Testis (tissue), 3 donors: ENCODE measurements around the gene RYR1. TPM values are rescaled to one million over a fixed set of nuclear protein-coding genes. Genes with fewer than 3 reads are reported as not detected.

Experiments
- DNase-seq: peaks from one replicate; pipeline ENCODE4 v3.0.0-alpha.2; 2019
- H3K27ac ChIP-seq, 2 donors: fragments of 200-600 bp; sonication (generic); one replicate each; pipeline ENCODE4 v1.5.1; 2019
- H3K27me3 ChIP-seq: fragments of 200-600 bp; sonication (generic); one replicate; pipeline ENCODE4 v1.5.1; 2019
- H3K36me3 ChIP-seq: fragments of 200-600 bp; sonication (generic); one replicate; pipeline ENCODE4 v1.5.1; 2017; ENCODE audit warnings: low read depth; ENCODE audit errors: missing control alignments
- H3K4me1 ChIP-seq: fragments of 200-600 bp; sonication (generic); one replicate; pipeline ENCODE4 v1.5.1; 2019
- H3K4me3 ChIP-seq, 2 donors: fragments of 200-600 bp; sonication (generic); one replicate each; pipeline ENCODE4 v1.5.1; 2017 to 2019
- H3K9me3 ChIP-seq: fragments of 200-600 bp; sonication (generic); one replicate; pipeline ENCODE4 v1.5.1; 2017
- CTCF ChIP-seq, 3 experiments: fragments of 450-650 bp in 2 of 3; fragments of 200-600 bp in 1 of 3; sonication (generic) in 1 of 3; IDR thresholded peaks; one replicate each; pipeline ENCODE4 v1.5.1; 2016 to 2019; ENCODE audit warnings: antibody characterized with exemption in 3 of 3, mild to moderate bottlenecking in 2 of 3, moderate library complexity in 1 of 3
- POLR2A ChIP-seq: fragments of 450-650 bp; IDR thresholded peaks from one replicate; pipeline ENCODE4 v1.6.1; 2017; ENCODE audit warnings: antibody characterized with exemption, mild to moderate bottlenecking, moderate library complexity
- WGBS, 2 donors: methylation state at CpG; one replicate each; pipeline ENCODE4 v1.1.5; 2018; 5-methylcytosine and 5-hydroxymethylcytosine counted together
- intact Hi-C: fragments of 100-400 bp; cut with DNase I; formaldehyde crosslinking; loops from one replicate; pipeline ENCODE4 v1.15.1; 2023; ENCODE audit warnings: low total_unique reads
- polyA plus RNA-seq: library from polyadenylated mRNA; stranded (reverse); fragments of 350-450 nt; fragmentation: Illumina TruSeq; extraction: RNeasy Lipid Tissue Mini Kit (QIAGEN cat#74804); gene quantifications from one replicate; pipeline ENCODE4 v1.2.3, GENCODE V29; 2014; ENCODE audit warnings: low read depth, low replicate concordance; ENCODE audit not compliant: insufficient read depth
- total RNA-seq, 2 donors: library from RNA; depleted of rRNA; stranded (reverse); fragments of >200 nt; gene quantifications; one replicate each; pipeline ENCODE4 v1.2.3, GENCODE V29; 2016

RYR1 gene
- total and polyA plus RNA-seq, 3 donors from 2014 or later: 11.8 to 26.1 (median 15.6) TPM

GRCh38 chr19:38430931-38431330, 2.6 kb upstream of the RYR1 start:
- H3K4me3 ChIP-seq: no peak overlapping the region
- no peaks in the 10 kb centered on the region for H3K4me1 ChIP-seq
- DNase-seq: no peak
- H3K27me3 ChIP-seq: no peaks in the 10 kb centered on the region
- intact Hi-C loops: no loop called here
- H3K27ac ChIP-seq: no peak overlapping the region
- H3K9me3 ChIP-seq: no peaks in the 10 kb centered on the region
- 77 to 83% methylated on average over 7 of the region's 7 CpGs for WGBS, 2 donors
- no peaks in the 10 kb centered on the region for H3K36me3 ChIP-seq
- TF ChIP-seq POLR2A (no peak), CTCF (IDR thresholded peaks at IDR 0.05) (no peak)

- H3K27me3 ChIP-seq: no peaks in the 10 kb centered on the region
- TF ChIP-seq POLR2A: no peak
- TF ChIP-seq CTCF (IDR thresholded peaks at IDR 0.05): no peak
These were observed 1.1 kb downstream of the RYR1 start for GRCh38 chr19:38434549-38435051.

GRCh38 chr19:38437295-38437694, 3.8 kb downstream of the RYR1 start:
- no peak for DNase-seq
- Histone ChIP-seq H3K9me3 (no peaks in the 10 kb centered on the region), H3K27ac (no peak overlapping the region), H3K36me3 (no peaks in the 10 kb centered on the region), H3K27me3 (no peaks in the 10 kb centered on the region), H3K4me3 (no peak overlapping the region), H3K4me1 (no peaks in the 10 kb centered on the region)
- intact Hi-C loops: no loop called here
- 92 to 94% methylated on average over 6 of the region's 6 CpGs for WGBS, 2 donors
- no peak for TF ChIP-seq CTCF (IDR thresholded peaks at IDR 0.05)

More at GRCh38 chr19:38434549-38435051, 1.1 kb downstream of the RYR1 start:
- Histone ChIP-seq H3K9me3 (no peaks in the 10 kb centered on the region), H3K4me1 (no peaks in the 10 kb centered on the region), H3K4me3 (no peak overlapping the region), H3K36me3 (no peaks in the 10 kb centered on the region), H3K27ac (no peak overlapping the region)
- DNase-seq: no peak
- intact Hi-C loops: no loop called here
- 29 to 30% methylated on average over 9 to 13 of the region's 13 CpGs for WGBS, 2 donors

- WGBS, 2 donors: 55 to 87% methylated on average over 2 of the region's 2 CpGs
- Histone ChIP-seq H3K4me3 (no peak overlapping the region), H3K27ac (no peak overlapping the region), H3K9me3 (no peaks in the 10 kb centered on the region), H3K36me3 (no peaks in the 10 kb centered on the region), H3K27me3 (no peaks in the 10 kb centered on the region), H3K4me1 (no peaks in the 10 kb centered on the region)
- intact Hi-C loops: no loop called here
- DNase-seq: no peak
- TF ChIP-seq POLR2A (no peak), CTCF (IDR thresholded peaks at IDR 0.05) (no peak)
These were observed 4.4 kb downstream of the RYR1 start for GRCh38 chr19:38437917-38438316.

GRCh38 chr19:38440592-38440991, 7.1 kb downstream of the RYR1 start:
- H3K36me3 ChIP-seq: no peaks in the 10 kb centered on the region
- no peak overlapping the region for H3K27ac ChIP-seq
- no peak overlapping the region for H3K4me3 ChIP-seq
- no peak for DNase-seq
- 80 to 83% methylated on average over 13 to 14 of the region's 14 CpGs for WGBS, 2 donors
- TF ChIP-seq CTCF (IDR thresholded peaks at IDR 0.05) (no peak), POLR2A (no peak)
- no peaks in the 10 kb centered on the region for H3K4me1 ChIP-seq
- no peaks in the 10 kb centered on the region for H3K9me3 ChIP-seq
- intact Hi-C loops: no loop called here
- no peaks in the 10 kb centered on the region for H3K27me3 ChIP-seq
